Neuron (in vitro differentiated cells): ENCODE data around the gene MID1.

Source experiments
- H2AFZ ChIP-seq: one replicate; pipeline ENCODE4 v1.6.1; 2013; ENCODE audit warnings: low read depth, mild to moderate bottlenecking, inconsistent platforms, low read length, moderate library complexity
- H3K27me3 ChIP-seq: one replicate; pipeline ENCODE4 v1.6.1; 2013; ENCODE audit warnings: low read length; ENCODE audit not compliant: insufficient read depth
- H3K36me3 ChIP-seq: one replicate; pipeline ENCODE4 v1.6.1; 2013; ENCODE audit warnings: low read length; ENCODE audit not compliant: insufficient read depth
- H3K4me1 ChIP-seq: one replicate; pipeline ENCODE4 v1.6.1; 2013; ENCODE audit warnings: low read length; ENCODE audit not compliant: insufficient read depth
- H3K4me3 ChIP-seq: 2 replicates; pipeline ENCODE4 v1.5.1; 2013; ENCODE audit warnings: mild to moderate bottlenecking, low read length, moderate library complexity
- H3K9me3 ChIP-seq: one replicate; pipeline ENCODE4 v1.6.1; 2013; ENCODE audit warnings: low read length

Gene MID1

DNA sequence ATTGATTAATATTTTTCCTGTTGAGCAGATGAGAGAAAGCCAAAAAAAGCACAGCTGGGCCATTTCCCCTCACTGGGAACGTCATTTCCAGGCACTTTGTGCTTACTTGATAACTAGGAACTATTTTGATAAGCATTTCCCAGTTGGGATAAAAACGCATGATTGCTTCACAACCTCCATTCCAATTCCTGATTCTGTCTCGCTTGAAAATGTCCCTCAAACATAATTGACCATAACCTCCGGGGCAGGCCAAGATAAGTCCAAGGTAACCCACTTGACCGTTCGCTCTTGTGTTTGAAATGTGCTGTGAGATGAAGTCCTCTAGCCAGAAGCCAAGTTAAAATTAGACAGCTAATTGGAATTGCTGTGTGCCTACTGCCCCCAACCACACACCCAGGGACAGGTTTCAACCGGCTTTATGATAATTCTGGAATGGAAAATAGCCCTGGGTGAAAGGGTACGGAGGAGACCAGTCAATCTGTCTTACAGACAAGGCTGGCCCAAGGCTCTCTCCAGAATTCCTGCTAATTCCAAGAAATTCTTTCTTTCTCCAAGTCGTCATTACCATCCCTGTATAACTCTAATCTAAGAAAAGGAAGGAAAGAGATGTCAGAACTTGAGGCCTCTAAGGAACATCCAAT lies 137.1 kb downstream of the MID1 start:
- H3K4me3 ChIP-seq: no peak overlapping the region

DNA sequence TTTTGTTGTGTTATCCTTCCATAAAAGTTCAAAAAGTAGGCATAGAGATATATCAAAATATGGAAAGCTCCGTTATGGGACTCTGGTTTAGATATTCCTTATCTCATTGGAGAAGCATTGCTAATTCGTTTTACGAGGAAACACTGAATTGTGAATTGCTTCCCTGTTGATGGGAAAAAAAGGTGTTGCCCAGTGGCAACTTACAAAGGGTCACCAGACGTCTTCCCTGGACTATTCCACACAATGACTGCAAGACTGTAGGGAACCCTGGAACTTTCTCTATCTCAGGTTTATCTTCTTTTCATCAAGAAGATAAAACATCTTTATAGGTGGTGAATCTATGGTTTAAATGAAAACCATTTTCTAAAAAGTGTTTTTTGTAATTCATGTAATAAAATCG lies 137.7 kb downstream of the MID1 start:
- H3K4me3 ChIP-seq: no peak overlapping the region
- no peaks in the 10 kb centered on the region for H3K9me3 ChIP-seq
- no peaks in the 10 kb centered on the region for H3K27me3 ChIP-seq
- H3K36me3 ChIP-seq: peaks cover 19% of the 10 kb centered on the region
- peaks cover 35% of the 10 kb centered on the region for H3K4me1 ChIP-seq
- no peak overlapping the region for H2AFZ ChIP-seq

More for the DNA sequence above, 137.1 kb downstream of the MID1 start:
- Histone ChIP-seq H2AFZ (no peak overlapping the region), H3K9me3 (no peaks in the 10 kb centered on the region), H3K4me1 (peaks cover 35% of the 10 kb centered on the region), H3K36me3 (peaks cover 17% of the 10 kb centered on the region), H3K27me3 (no peaks in the 10 kb centered on the region)

DNA sequence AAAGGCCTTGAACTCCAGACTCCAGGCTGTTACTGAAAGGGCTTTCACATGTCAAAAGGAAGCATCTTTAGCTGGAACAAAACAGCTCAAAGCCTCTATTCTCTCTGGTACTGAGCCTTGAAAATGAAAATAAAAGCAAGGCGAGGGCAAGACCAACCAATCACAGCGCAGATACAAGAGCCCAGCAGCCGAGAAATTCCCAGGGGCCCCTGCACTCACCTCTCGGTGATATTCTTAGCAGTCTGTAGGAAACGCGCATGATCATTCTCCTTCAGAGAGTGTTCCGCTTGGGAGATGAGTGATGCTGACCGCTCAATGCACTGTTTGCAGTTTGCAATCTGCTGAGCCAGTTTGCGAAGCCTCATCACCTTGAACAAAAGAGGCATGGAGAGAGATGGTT lies 138.1 kb downstream of the MID1 start:
- Histone ChIP-seq H3K27me3 (no peaks in the 10 kb centered on the region), H3K4me1 (peaks cover 35% of the 10 kb centered on the region), H3K4me3 (no peak overlapping the region), H3K36me3 (peaks cover 23% of the 10 kb centered on the region), H2AFZ (no peak overlapping the region), H3K9me3 (no peaks in the 10 kb centered on the region)

GRCh38 chrX:10480861-10481260 lies 139.5 kb downstream of the MID1 start:
- Histone ChIP-seq H3K36me3 (peaks cover 25% of the 10 kb centered on the region), H3K27me3 (no peaks in the 10 kb centered on the region), H3K9me3 (no peaks in the 10 kb centered on the region), H2AFZ (no peak overlapping the region), H3K4me1 (peaks cover 35% of the 10 kb centered on the region), H3K4me3 (no peak overlapping the region)

- Histone ChIP-seq H3K4me3 (no peak overlapping the region), H3K36me3 (peaks cover 27% of the 10 kb centered on the region), H3K4me1 (peaks cover 36% of the 10 kb centered on the region), H3K9me3 (no peaks in the 10 kb centered on the region), H3K27me3 (no peaks in the 10 kb centered on the region), H2AFZ (no peak overlapping the region)
These were observed 140.9 kb downstream of the MID1 start for GRCh38 chrX:10479508-10479907.

DNA sequence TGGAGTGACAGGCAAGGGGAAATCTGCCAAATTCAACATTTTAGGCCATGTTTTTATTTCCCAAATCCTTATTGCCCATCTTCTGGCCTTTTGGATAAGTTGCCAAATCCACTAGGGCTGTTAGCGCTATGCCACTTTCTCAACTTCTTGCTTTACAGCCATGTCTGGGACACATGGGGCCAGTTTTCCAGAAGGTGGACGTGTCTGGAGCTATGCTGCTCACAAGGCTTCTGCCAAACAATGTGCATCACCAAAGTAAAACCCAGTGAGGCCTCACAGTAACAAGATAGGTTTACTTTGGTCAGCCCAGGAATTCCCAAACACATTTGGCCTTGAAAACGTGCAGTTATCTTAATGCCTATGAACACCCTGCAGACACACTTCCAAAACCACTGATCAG lies 142.9 kb downstream of the MID1 start:
- H3K9me3 ChIP-seq: no peaks in the 10 kb centered on the region
- H2AFZ ChIP-seq: no peak overlapping the region
- H3K27me3 ChIP-seq: no peaks in the 10 kb centered on the region
- H3K36me3 ChIP-seq: peaks cover 32% of the 10 kb centered on the region
- H3K4me1 ChIP-seq: peaks cover 29% of the 10 kb centered on the region
- H3K4me3 ChIP-seq: no peak overlapping the region

GRCh38 chrX:10474913-10475568 lies 145.3 kb downstream of the MID1 start:
- Histone ChIP-seq H3K9me3 (no peaks in the 10 kb centered on the region), H3K36me3 (peaks cover 37% of the 10 kb centered on the region), H3K4me3 (no peak overlapping the region), H3K27me3 (no peaks in the 10 kb centered on the region), H3K4me1 (peaks cover 21% of the 10 kb centered on the region), H2AFZ (no peak overlapping the region)

GRCh38 chrX:10474510-10474909 lies 145.9 kb downstream of the MID1 start:
- H2AFZ ChIP-seq: no peak overlapping the region
- H3K4me1 ChIP-seq: peaks cover 21% of the 10 kb centered on the region
- no peaks in the 10 kb centered on the region for H3K27me3 ChIP-seq
- H3K4me3 ChIP-seq: no peak overlapping the region
- peaks cover 33% of the 10 kb centered on the region for H3K36me3 ChIP-seq
- no peaks in the 10 kb centered on the region for H3K9me3 ChIP-seq

DNA sequence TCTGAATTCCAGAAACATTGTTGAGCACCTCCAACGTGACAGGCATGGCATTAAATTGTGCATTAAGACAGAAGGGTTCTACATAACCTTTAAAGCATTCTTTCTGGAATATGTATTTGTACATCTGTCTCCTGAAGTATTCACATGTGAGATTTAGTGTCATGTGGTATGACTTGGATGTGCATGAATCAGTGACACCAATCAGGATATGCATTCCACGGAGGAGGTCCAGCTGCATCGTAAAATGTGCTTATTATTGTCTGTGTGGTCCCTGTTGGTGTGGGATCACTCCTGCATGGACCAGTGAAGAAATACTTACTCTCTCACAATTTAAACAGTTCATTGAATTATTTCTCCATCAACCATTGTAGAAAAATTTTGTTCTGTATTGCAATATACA lies 149.0 kb downstream of the MID1 start:
- Histone ChIP-seq H3K9me3 (no peaks in the 10 kb centered on the region), H2AFZ (no peak overlapping the region), H3K4me3 (no peak overlapping the region), H3K4me1 (peaks cover 21% of the 10 kb centered on the region), H3K36me3 (peaks cover 46% of the 10 kb centered on the region), H3K27me3 (no peaks in the 10 kb centered on the region)

DNA sequence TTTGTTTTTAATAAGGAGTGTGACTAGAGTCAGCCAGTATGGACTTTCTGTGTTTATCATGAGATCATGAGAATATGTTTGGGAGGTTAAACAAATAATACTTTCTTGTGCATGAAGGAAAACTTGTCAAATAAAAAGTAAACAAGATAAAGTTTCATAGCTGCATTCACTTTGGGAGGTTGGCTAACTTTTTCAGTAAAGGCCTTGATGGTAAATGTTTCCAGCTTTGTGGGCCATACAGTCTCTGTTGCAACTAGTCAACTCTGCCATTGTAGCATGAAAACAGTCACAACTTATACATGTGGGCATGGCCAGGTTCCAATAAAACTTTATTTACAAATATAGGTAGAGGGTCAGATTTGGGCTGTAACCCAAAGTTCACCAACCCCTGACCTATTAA lies 150.4 kb downstream of the MID1 start:
- no peaks in the 10 kb centered on the region for H3K27me3 ChIP-seq
- peaks cover 52% of the 10 kb centered on the region for H3K36me3 ChIP-seq
- no peak overlapping the region for H3K4me3 ChIP-seq

DNA sequence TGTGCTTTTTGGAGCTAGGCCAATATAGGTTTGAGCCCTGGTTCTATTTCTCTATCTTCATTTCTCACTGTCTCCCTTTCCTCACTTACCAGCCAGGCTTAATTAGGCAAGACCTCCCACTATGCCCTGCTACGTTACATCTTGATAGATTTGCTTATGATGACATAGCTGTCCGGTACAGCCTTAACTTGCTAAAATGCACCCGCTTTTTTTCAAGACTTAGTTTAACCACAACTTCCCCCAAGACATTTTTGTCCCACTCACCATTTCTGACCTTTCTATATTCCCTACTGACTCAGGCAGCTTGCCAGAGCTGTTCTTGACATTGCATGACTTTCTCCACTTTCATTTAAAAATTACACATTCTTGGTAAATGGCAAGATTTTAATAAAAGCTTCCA lies 152.6 kb downstream of the MID1 start:
- Histone ChIP-seq H3K27me3 (no peaks in the 10 kb centered on the region), H3K9me3 (no peaks in the 10 kb centered on the region), H3K4me1 (peaks cover 4% of the 10 kb centered on the region), H3K36me3 (peaks cover 49% of the 10 kb centered on the region), H2AFZ (no peak overlapping the region), H3K4me3 (no peak overlapping the region)

More for the DNA sequence above, 150.4 kb downstream of the MID1 start:
- no peak overlapping the region for H2AFZ ChIP-seq
- H3K9me3 ChIP-seq: no peaks in the 10 kb centered on the region
- H3K4me1 ChIP-seq: peaks cover 19% of the 10 kb centered on the region

DNA sequence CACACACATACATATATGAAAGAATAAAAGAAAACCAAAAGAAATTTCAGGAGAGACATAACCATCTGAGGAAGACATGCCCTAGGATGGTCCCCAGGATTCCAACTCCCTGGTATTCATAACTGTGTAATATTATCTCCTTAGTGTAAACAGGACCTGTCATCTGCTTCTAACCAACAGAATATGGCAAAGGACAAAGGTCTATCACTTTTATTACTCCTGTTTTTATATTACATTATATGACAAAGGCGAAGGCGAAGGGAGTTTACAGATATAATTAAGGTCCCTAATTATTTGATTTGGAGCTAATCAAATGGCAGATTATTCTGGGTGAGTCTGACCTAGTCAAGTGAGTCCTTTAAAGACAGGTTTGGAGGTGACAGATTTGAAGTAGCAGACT lies 155.1 kb downstream of the MID1 start:
- H2AFZ ChIP-seq: no peak overlapping the region
- no peak overlapping the region for H3K4me3 ChIP-seq
- H3K4me1 ChIP-seq: no peaks in the 10 kb centered on the region
- no peaks in the 10 kb centered on the region for H3K27me3 ChIP-seq
- H3K9me3 ChIP-seq: no peaks in the 10 kb centered on the region
- peaks cover 44% of the 10 kb centered on the region for H3K36me3 ChIP-seq

DNA sequence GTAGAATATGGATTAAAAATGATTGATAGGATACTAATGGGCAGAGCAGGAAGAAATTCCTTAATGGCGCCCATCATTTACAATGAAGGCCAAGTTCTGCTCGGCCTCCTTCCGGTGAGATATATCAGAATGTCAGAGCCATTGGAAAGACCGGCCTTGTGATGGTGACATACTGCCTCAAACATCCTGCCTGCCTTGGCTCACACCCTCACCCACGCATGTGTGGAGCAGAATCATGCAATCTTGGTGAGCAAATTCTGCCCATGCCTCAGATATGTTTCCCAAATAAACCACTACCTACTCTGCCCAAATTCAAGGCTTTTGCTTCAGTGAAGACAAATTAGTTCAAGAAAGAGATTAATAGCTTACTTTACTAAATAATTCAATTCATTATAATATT lies 163.3 kb downstream of the MID1 start:
- Histone ChIP-seq H3K36me3 (peaks cover 53% of the 10 kb centered on the region), H3K4me1 (no peaks in the 10 kb centered on the region), H3K4me3 (no peak overlapping the region), H3K9me3 (peaks cover 2% of the 10 kb centered on the region), H2AFZ (no peak overlapping the region), H3K27me3 (no peaks in the 10 kb centered on the region)

DNA sequence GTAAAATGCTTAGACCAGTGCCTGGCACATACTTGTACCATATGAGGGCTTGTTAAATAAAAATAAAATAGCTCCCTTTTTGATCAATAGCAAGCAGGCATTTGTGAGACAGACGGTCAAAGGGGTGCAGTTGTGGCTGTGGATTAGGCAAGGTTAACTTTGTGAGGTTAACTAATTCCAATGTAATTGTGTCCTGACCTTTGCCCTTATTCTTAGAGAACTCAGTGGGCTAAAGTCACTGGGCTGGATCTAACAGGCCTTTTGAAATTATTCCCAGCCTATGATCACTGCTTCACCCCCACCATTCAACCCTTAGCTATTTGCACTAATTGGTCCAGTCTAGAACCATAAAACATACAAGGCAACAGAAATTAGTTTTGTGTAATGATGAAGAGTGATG lies 166.4 kb downstream of the MID1 start:
- H3K4me1 ChIP-seq: no peaks in the 10 kb centered on the region
- H3K4me3 ChIP-seq: no peak overlapping the region
- H3K27me3 ChIP-seq: no peaks in the 10 kb centered on the region
- peaks cover 45% of the 10 kb centered on the region for H3K36me3 ChIP-seq
- no peak overlapping the region for H2AFZ ChIP-seq
- peaks cover 2% of the 10 kb centered on the region for H3K9me3 ChIP-seq
